PC-3 (cell line): ENCODE measurements around the gene NOP9. TPM values are rescaled to one million over a fixed set of nuclear protein-coding genes. Genes with fewer than 3 reads are reported as not detected.

ENCODE experiments used
- ATAC-seq: fragments of 200-7000 bp; cut with Tn5 transposase; 2 replicates; pipeline ENCODE4 v1.9.1; 2020; ENCODE audit warnings: mild to moderate bottlenecking, moderate library complexity
- BruUV-seq: library from RNA; stranded (reverse); fragments of 400-500 nt; replicated peaks from 2 replicates; lab custom pipeline; 2021; lab: Mats Ljungman, UMichigan
- CTCF ChIA-PET: fragments of 300-600 bp; sonication (Branson Sonifier 250); formaldehyde crosslinking; loops from one replicate; lab custom pipeline; 2022; ENCODE audit warnings: antibody characterized with exemption; lab: Charles Lee
- POLR2A ChIA-PET: fragments of 300-600 bp; sonication (Branson Sonifier 250); formaldehyde crosslinking; loops from one replicate; lab custom pipeline; 2022; ENCODE audit warnings: antibody characterized with exemption; ENCODE audit not compliant: unreplicated experiment; lab: Charles Lee
- DNase-seq: peaks from one replicate; pipeline ENCODE4 v3.0.0-alpha.2; 2015
- H2AFZ ChIP-seq: fragments of 300-600 bp; sonication (generic); 2 replicates; pipeline ENCODE4 v1.6.0; 2016; ENCODE audit warnings: antibody characterized with exemption, low read length
- H3F3A ChIP-seq: fragments of 300-600 bp; sonication (generic); one replicate; pipeline ENCODE4 v1.6.0; 2017; ENCODE audit warnings: antibody characterized with exemption, low read length, control low read depth, mild to moderate bottlenecking; ENCODE audit not compliant: unreplicated experiment
- H3K27ac ChIP-seq: fragments of 300-600 bp; sonication (generic); 2 replicates; pipeline ENCODE4 v1.5.1; 2016; ENCODE audit warnings: mild to moderate bottlenecking, low read length
- H3K27me3 ChIP-seq: fragments of 300-600 bp; sonication (generic); 2 replicates; pipeline ENCODE4 v1.6.1; 2016; ENCODE audit warnings: low read length, mixed read lengths
- H3K36me3 ChIP-seq: fragments of 300-600 bp; sonication (generic); 2 replicates; pipeline ENCODE4 v1.6.1; 2016; ENCODE audit warnings: low read depth, mixed run types, low read length, mixed read lengths
- H3K4me1 ChIP-seq: fragments of 300-600 bp; sonication (generic); 2 replicates; pipeline ENCODE4 v1.5.1; 2016; ENCODE audit warnings: low read length; ENCODE audit not compliant: insufficient read depth
- H3K4me2 ChIP-seq: fragments of 300-600 bp; sonication (generic); 2 replicates; pipeline ENCODE4 v1.6.0; 2016; ENCODE audit warnings: low read length
- H3K4me3 ChIP-seq: fragments of 300-600 bp; sonication (generic); 2 replicates; pipeline ENCODE4 v1.5.1; 2016; ENCODE audit warnings: mild to moderate bottlenecking, low read length, mixed read lengths
- H3K79me2 ChIP-seq: fragments of 300-600 bp; sonication (generic); 2 replicates; pipeline ENCODE4 v1.6.1; 2017; ENCODE audit warnings: low read length, mixed read lengths
- H3K9ac ChIP-seq: fragments of 300-600 bp; sonication (generic); 2 replicates; pipeline ENCODE4 v1.6.0; 2016; ENCODE audit warnings: mild to moderate bottlenecking, low read length
- H3K9me2 ChIP-seq: fragments of 300-600 bp; sonication (generic); replicated peaks from 2 replicates; pipeline ENCODE4 v1.6.1; 2016; ENCODE audit warnings: mixed run types, low read length, mixed read lengths
- H3K9me3 ChIP-seq: fragments of 300-600 bp; sonication (generic); 2 replicates; pipeline ENCODE4 v1.6.1; 2016; ENCODE audit warnings: low read length, mixed read lengths
- H4K20me1 ChIP-seq: fragments of 300-600 bp; sonication (generic); 2 replicates; pipeline ENCODE4 v1.6.1; 2016; ENCODE audit warnings: low read length, mixed read lengths
- CTCF ChIP-seq: fragments of 300-600 bp; sonication (generic); conservative IDR thresholded peaks from 2 replicates; pipeline ENCODE4 v1.5.1; 2017; ENCODE audit warnings: antibody characterized with exemption, low read depth, mild to moderate bottlenecking, low read length
- EZH2 ChIP-seq: fragments of 300-600 bp; sonication (generic); IDR thresholded peaks from one replicate; pipeline ENCODE4 v1.6.1; 2017; ENCODE audit warnings: antibody characterized with exemption, mild to moderate bottlenecking, low read length; ENCODE audit not compliant: unreplicated experiment
- EZH2phosphoT487 ChIP-seq: fragments of 300-600 bp; sonication (generic); IDR thresholded peaks from 2 replicates; pipeline ENCODE4 v1.6.1; 2018; ENCODE audit warnings: mild to moderate bottlenecking, antibody characterized with exemption, low read length, borderline replicate concordance
- intact Hi-C: fragments of 100-400 bp; cut with micrococcal nuclease; formaldehyde crosslinking; loops from 2 replicates; pipeline ENCODE4 v1.9.0; 2023
- total RNA-seq: library from RNA; depleted of rRNA; stranded (reverse); fragments of >200 nt; gene quantifications from 2 replicates; pipeline ENCODE4 v1.2.3, GENCODE V29; 2014

NOP9 gene
- total RNA-seq, 1 experiment from 2014 or later: 30.4 TPM

GRCh38 chr14:24323341-24323740 is 23.7 kb downstream of the NOP9 start:
- no peak for ATAC-seq
- TF ChIP-seq CTCF (no peak), EZH2 (no peak), EZH2phosphoT487 (no peak)
- Histone ChIP-seq H3K9me2 (no peaks in the 10 kb centered on the region), H2AFZ (no peak overlapping the region), H3K27me3 (no peaks in the 10 kb centered on the region), H4K20me1 (no peaks in the 10 kb centered on the region), H3K79me2 (no peaks in the 10 kb centered on the region), H3K4me1 (no peaks in the 10 kb centered on the region), H3K36me3 (no peaks in the 10 kb centered on the region), H3K4me2 (no peak overlapping the region), H3K9ac (no peak overlapping the region), H3K27ac (no peak overlapping the region), H3K4me3 (no peak overlapping the region), H3F3A (no peaks in the 10 kb centered on the region), H3K9me3 (no peaks in the 10 kb centered on the region)
- POLR2A ChIA-PET: no interaction called here
- BruUV-seq: no TSS peak
- intact Hi-C loops: no loop called here
- no peak for DNase-seq
- CTCF ChIA-PET: no interaction called here

- H4K20me1 ChIP-seq: no peaks in the 10 kb centered on the region
- BruUV-seq: no TSS peak
- H3K9ac ChIP-seq: no peak overlapping the region
- H3K27me3 ChIP-seq: no peaks in the 10 kb centered on the region
- no peaks in the 10 kb centered on the region for H3K9me3 ChIP-seq
- H3K4me3 ChIP-seq: no peak overlapping the region
- no peaks in the 10 kb centered on the region for H3F3A ChIP-seq
- H3K36me3 ChIP-seq: no peaks in the 10 kb centered on the region
- no peak for ATAC-seq
- no peak for TF ChIP-seq EZH2phosphoT487
- TF ChIP-seq CTCF: no peak
- no peak for TF ChIP-seq EZH2
- no peak overlapping the region for H2AFZ ChIP-seq
- no peak overlapping the region for H3K27ac ChIP-seq
- no peaks in the 10 kb centered on the region for H3K79me2 ChIP-seq
- intact Hi-C loops: no loop called here
- H3K4me1 ChIP-seq: no peaks in the 10 kb centered on the region
- ChIA-PET CTCF (no interaction called here), POLR2A (no interaction called here)
- no peaks in the 10 kb centered on the region for H3K9me2 ChIP-seq
- no peak for DNase-seq
- H3K4me2 ChIP-seq: no peak overlapping the region
Observed at GRCh38 chr14:24324024-24324423, 24.4 kb downstream of the NOP9 start.

DNA sequence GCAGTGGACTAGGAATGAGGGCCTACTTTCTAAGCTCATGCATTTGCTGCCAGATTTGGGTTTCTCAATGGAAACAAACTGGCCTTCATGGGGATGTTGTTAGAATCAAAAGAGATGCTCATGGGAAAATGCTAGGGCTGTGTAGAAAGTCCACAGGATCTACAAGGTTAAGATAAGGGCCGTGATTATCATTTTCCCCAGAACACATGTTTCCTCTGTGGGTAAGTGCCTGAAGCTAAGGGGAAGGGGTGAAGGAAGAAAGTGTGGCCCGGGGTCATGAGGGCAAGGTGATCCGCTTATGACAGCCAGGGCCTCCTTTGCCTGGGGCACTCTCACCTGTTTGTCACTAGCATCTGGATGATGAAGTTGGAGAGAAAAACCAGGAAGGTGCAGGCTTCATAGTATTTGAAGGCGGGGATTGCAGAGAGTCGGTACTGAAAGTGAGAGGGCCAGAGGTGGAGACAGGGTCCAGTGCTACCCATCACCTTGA is 25.4 kb downstream of the NOP9 start:
- H3K9ac ChIP-seq: no peak overlapping the region
- H3K79me2 ChIP-seq: no peaks in the 10 kb centered on the region
- no peak for TF ChIP-seq CTCF
- TF ChIP-seq EZH2phosphoT487: no peak
- no peak for TF ChIP-seq EZH2
- DNase-seq: no peak
- intact Hi-C loops: no loop called here
- no peak overlapping the region for H2AFZ ChIP-seq
- H3K9me3 ChIP-seq: no peaks in the 10 kb centered on the region
- H4K20me1 ChIP-seq: no peaks in the 10 kb centered on the region
- ATAC-seq: no peak
- no peaks in the 10 kb centered on the region for H3F3A ChIP-seq
- H3K9me2 ChIP-seq: no peaks in the 10 kb centered on the region
- no peak overlapping the region for H3K4me3 ChIP-seq
- no peak overlapping the region for H3K27ac ChIP-seq
- H3K36me3 ChIP-seq: no peaks in the 10 kb centered on the region
- ChIA-PET CTCF (no interaction called here), POLR2A (no interaction called here)
- no peaks in the 10 kb centered on the region for H3K27me3 ChIP-seq
- H3K4me1 ChIP-seq: no peaks in the 10 kb centered on the region
- no TSS peak for BruUV-seq
- no peak overlapping the region for H3K4me2 ChIP-seq
